Epithelial cell of proximal tubule (primary cell): ENCODE measurements around the gene PPP1R14C. TPM values are rescaled to one million over a fixed set of nuclear protein-coding genes. Genes with fewer than 3 reads are reported as not detected.

ENCODE experiments used
- DNase-seq: peaks from one replicate; pipeline ENCODE4 v3.0.0-alpha.2; 2011; ENCODE audit warnings: low read depth
- H3K4me3 ChIP-seq: 2 replicates; pipeline ENCODE4 v1.5.1; 2011; ENCODE audit warnings: low read depth, mild to moderate bottlenecking, low read length
- CTCF ChIP-seq: conservative IDR thresholded peaks from 2 replicates; pipeline ENCODE4 v1.5.1; 2012; ENCODE audit warnings: low read depth, mild to moderate bottlenecking, low read length
- total RNA-seq: library from RNA; depleted of rRNA; stranded (reverse); fragments of >200 nt; gene quantifications from 2 replicates; pipeline ENCODE4 v1.2.3, GENCODE V29; 2015

PPP1R14C gene
- total RNA-seq, 1 donor from 2014 or later = 27.0 TPM

GRCh38 chr6:150212778-150213177 lies 69.9 kb downstream of the PPP1R14C start:
- DNase-seq = no peak
- no peak overlapping the region for H3K4me3 ChIP-seq
- no peak for TF ChIP-seq CTCF

- H3K4me3 ChIP-seq = no peak overlapping the region
- TF ChIP-seq CTCF = no peak
- DNase-seq = no peak
These were observed 70.5 kb downstream of the PPP1R14C start for GRCh38 chr6:150213301-150213700.

GRCh38 chr6:150214310-150214709 lies 71.5 kb downstream of the PPP1R14C start:
- no peak for TF ChIP-seq CTCF
- H3K4me3 ChIP-seq = no peak overlapping the region
- no peak for DNase-seq

- DNase-seq = no peak
- H3K4me3 ChIP-seq = no peak overlapping the region
- no peak for TF ChIP-seq CTCF
These were observed 78.0 kb downstream of the PPP1R14C start for GRCh38 chr6:150220634-150221551.

GRCh38 chr6:150224820-150225219 lies 82.0 kb downstream of the PPP1R14C start:
- no peak for TF ChIP-seq CTCF
- DNase-seq = no peak
- no peak overlapping the region for H3K4me3 ChIP-seq

- TF ChIP-seq CTCF = no peak
- no peak overlapping the region for H3K4me3 ChIP-seq
- DNase-seq = no peak
These were observed 84.4 kb downstream of the PPP1R14C start for GRCh38 chr6:150227281-150227680.

GRCh38 chr6:150228072-150228733 lies 85.4 kb downstream of the PPP1R14C start:
- H3K4me3 ChIP-seq = no peak overlapping the region
- peak; percentile 87 for DNase-seq
- TF ChIP-seq CTCF = no peak
